HG02981 (cell line): ENCODE measurements around the gene GRK5.

Experiments
- ATAC-seq: cut with Tn5 transposase; IDR thresholded peaks from one replicate; pipeline ENCODE4 v1.9.1; 2021; ENCODE audit warnings: mild to moderate bottlenecking, moderate library complexity; ENCODE audit not compliant: unreplicated experiment

Gene GRK5

GRCh38 chr10:119292968-119293760, 85.8 kb downstream of the GRK5 start:
- ATAC-seq = no peak

- no peak for ATAC-seq
Measured at GRCh38 chr10:119296703-119297102, 89.3 kb downstream of the GRK5 start.

GRCh38 chr10:119297207-119297968, 90.0 kb downstream of the GRK5 start:
- no peak for ATAC-seq

- no peak for ATAC-seq
Measured at GRCh38 chr10:119298810-119299209, 91.4 kb downstream of the GRK5 start.

DNA sequence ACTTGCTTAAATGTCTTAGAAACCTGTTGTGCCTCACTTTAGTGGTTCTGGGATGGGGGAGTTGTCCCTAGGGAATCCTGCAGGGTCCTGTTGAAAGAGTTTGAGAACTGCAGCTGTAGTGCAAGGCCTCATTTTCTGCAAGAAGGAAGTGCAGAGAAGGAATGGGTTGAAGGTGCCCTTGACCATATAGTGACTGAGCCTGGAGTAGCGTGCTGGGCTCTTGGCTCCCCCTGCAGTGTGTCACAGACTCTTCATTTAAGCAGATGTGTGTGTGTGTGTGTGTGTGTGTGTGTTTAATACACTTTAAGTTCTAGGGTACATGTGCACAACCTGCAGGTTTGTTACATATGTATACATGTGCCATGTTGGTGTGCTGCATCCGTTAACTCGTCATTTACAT, 92.2 kb downstream of the GRK5 start:
- ATAC-seq = no peak

DNA sequence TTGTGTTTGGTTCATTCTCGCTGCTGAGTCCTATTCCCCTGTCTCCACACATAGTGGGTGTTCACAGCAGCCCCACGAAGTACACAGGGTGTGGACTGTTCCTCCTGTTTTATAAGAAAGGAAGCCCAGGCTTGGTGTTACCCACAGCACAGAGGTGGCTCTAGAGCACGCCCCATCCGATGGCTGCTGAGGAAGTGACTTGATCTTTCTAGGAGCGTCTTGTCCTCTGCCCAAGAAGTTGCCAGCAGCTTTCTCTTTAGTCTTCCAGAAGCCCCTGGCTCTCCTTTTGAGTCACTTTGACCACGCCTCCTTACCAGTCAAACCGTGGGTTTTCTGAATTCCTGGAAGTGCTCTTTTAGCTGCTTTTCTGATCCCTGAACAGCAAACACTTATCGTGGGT, 94.0 kb downstream of the GRK5 start:
- ATAC-seq = no peak

DNA sequence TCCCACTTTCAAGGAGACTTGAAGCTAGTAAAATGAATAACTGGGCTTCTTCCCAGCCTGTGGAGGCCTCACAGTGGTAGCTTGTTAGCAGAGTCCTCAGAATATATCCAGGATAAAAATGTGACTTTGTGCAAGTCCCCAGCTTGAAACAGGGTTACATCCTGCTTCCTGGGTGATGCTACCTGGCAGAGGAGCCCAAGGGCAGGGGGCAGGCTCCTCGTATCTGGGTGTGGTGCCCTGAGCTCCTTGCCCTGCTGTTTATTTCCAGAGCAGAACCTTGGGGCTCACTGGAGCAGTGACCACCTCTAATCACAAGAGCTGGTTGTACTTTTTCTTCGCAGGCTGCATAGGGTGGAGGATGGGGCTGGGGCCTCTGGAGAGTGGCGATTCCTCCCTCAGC, 94.8 kb downstream of the GRK5 start:
- ATAC-seq = no peak

- no peak for ATAC-seq
Measured at GRCh38 chr10:119302591-119303253, 95.4 kb downstream of the GRK5 start.

DNA sequence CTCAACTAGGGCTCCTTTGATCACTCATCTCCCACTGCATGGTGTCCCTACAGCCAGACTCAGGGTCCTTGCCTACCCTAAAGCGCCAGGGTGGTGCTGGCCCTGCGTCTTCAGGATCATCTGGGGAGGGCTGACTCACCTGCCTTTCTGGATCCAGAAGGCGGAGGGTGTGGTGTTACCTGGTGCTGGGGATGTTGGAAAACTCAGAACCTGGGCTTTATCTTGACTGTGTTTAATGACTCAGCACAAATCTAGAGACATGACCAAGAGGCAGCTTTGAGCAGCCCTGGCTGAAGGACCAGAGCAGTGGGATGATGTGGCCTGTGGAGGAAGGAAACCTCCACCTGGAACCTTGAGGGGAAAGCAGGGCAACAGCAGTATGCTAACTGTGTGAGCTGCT, 96.5 kb downstream of the GRK5 start:
- no peak for ATAC-seq

GRCh38 chr10:119304541-119304940, 97.2 kb downstream of the GRK5 start:
- no peak for ATAC-seq

DNA sequence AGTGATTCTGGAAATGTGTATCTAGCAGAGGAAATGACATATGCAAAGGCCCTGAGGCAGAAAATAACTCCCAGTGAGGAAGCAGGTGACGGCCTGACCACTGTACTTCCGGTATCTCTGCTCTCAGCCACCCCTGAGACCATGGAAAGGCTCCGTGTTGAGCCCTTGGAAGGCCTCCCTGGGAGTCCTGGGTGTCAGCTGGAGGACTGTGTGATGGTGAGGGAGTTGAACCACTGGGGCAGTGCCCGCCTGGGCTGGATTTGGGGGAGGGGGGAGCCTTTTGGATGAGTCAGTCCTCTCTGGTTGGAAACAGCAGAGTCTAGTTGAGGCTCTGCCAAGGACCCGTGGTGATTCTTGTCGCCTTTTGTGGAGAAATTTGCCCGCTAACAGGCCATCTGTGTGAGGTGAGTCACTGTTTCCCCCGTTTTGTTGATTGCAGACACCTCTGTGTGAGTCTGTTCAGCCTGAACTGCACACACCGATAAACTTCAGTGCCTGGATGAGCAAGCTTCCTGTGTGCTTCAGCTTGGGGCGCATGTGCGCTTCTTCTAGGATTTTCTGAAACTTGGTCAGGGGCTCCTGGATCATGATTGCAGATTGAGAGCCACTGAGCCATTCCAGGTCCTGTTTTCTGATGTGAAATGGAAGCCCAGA, 98.6 kb downstream of the GRK5 start:
- peak; percentile 58 for ATAC-seq

DNA sequence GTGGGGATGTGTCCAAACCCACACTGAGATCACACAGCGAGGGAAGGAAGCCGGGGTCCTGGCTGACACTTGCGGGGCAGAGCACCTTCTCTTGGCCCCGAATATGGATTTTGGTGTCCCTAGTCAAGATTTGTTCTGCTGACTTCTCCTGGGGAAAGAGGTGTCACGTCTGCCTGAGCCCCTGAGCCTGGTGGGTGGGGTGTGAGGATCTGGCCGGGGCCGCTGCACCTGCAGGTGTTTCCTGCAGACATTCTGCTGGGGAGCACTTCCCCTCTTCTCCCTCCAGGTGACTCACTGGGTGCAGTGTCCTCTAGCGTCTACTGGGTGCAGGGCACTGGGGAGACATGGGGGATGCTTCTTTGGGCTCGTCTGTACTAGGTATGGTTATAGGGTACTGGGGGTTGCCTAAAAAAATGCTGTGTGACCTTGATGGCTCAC, 99.2 kb downstream of the GRK5 start:
- peak; percentile 73 for ATAC-seq

DNA sequence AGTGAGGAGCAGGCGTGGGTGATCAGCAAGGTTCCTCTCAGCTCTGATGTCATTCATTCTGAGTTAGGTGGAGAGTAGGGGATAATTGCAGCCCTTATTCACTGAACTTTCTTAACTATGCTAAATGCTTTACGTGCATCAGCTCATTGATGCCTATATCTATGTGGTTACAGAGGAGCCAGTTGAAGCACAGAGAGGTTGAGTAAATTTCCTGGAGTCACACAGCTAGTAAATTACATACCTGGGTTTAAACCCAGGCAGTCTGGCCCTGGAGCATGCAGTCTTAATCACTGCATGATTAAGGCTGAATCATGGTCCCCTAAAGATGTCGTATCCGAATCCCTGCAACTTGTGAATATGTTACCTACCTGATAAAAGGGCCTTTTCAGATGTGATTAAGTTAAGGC, 99.6 kb downstream of the GRK5 start:
- ATAC-seq = no peak

DNA sequence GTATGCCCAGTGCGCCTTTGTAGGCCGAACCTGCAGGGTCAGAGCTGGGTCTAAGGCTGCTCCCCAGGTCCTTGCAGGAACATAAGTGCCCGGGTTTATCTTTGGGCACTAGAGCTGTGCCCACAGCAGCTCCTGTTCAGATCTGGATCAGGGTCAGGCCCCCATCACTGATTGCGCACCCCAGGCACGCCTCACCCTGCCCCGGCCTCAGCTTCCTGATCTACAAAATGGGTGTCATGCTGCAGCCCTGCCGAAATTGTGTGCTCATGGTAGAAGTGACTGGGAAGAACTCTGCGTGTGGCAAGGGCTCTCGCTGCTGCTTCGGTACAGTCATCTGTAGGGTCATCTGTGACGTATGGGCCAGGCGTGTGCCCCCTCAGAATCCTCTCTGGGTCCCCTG, 100.7 kb downstream of the GRK5 start:
- ATAC-seq = no peak

DNA sequence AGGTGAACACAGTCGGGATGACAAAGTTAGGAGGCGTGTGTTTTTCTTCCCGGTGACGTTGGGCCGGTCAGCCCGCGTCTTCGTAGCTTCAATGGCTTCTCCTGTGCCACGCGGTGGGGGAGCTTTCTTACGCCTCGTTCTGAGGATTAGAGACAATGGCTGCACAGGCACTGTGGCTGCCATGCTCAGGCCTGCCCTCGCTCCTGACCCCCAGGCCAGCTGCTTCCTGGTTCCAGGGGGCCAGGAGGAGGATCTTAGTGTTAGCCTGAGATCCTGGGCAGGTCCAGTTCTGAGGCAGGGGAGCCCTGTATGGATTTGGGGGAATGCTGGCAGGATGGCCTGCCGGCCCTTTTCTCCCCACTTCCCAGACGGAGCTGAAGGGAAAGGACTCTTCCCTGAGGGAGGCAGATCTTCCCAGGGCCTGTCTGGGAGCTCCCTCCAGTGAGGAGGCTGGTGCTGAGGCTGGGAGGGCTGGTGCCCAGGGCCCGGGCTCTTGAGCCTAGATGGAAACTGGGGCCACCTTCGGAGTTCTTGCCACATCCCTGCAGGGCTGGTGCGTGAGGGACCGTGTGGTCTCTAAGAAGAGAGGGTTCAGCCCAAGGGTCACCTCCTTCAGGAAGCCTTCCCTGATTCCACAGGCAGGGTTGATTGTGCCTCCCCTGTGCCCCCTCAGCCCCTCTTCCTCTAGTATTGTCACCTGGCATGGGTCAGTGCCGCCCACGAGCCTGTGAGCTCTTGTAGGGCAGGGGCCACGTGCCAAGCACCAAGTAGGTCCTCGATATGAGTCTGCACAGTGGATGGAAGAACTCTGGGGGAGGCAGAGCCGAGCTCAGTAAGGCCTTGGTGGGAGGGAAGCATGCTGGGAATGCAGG, 101.4 kb downstream of the GRK5 start:
- no peak for ATAC-seq

GRCh38 chr10:119309423-119309770, 102.0 kb downstream of the GRK5 start:
- ATAC-seq = no peak

DNA sequence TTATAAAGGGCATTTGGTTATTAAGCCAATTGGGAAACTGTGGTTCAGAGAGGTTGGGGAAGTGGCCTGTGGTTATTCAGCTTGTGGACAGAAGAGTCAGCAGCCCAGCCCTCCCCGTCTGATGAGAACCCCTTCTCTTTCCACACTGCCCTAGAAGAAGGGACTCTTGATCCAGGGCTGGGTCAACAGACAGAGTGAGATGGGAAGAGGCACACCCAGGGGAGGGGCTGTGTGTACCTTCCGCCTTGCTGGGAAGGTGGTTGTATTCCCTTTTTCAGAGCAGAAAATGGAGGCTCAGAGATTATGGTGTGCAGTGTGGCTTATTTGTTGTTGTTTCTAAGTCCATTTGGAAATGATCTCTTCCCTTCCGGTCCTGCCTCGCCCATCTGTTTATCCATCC, 103.4 kb downstream of the GRK5 start:
- ATAC-seq = no peak

- ATAC-seq = no peak
Measured at GRCh38 chr10:119312241-119312640, 104.9 kb downstream of the GRK5 start.

- no peak for ATAC-seq
Measured at GRCh38 chr10:119313024-119313423, 105.7 kb downstream of the GRK5 start.

- peak; percentile 63 for ATAC-seq
Measured at GRCh38 chr10:119313644-119314043, 106.3 kb downstream of the GRK5 start.
